SK-N-SH (cell line): Measurements from ENCODE around the gene GABRA1. TPM values are rescaled to one million over a fixed set of nuclear protein-coding genes. Genes with fewer than 3 reads are reported as not detected.

Source experiments
- CTCF ChIA-PET: fragments of 300-600, 350-600 bp; formaldehyde crosslinking; extraction: SDS; loops from one replicate; lab custom pipeline; 2021; lab: Yijun Ruan, JAX
- POLR2A ChIA-PET: fragments of 350-600 bp; sonication (Branson Sonifier 250); formaldehyde crosslinking; extraction: SDS; loops from one replicate; lab custom pipeline; 2020; ENCODE audit warnings: antibody characterized with exemption, inconsistent platforms; lab: Yijun Ruan, JAX
- DNase-seq: peaks from one replicate; pipeline ENCODE4 v3.0.0; 2012
- H2AFZ ChIP-seq: fragments of 200-600 bp; sonication (generic); 2 replicates; pipeline ENCODE4 v1.8.1; 2016; ENCODE audit warnings: antibody characterized with exemption, mild to moderate bottlenecking, low read depth
- H3F3A ChIP-seq: fragments of 200-600 bp; sonication (generic); replicated peaks from 2 replicates; pipeline ENCODE3; 2016; ENCODE audit warnings: antibody characterized with exemption, mild to moderate bottlenecking; ENCODE audit not compliant: insufficient read depth
- H3K27ac ChIP-seq, 2 experiments: fragments of 200-500 bp in 1 of 2; fragments of 200-600 bp in 1 of 2; sonication (Bioruptor generic) in 1 of 2; sonication (generic), shearing (Covaris generic) in 1 of 2; 2 replicates each; pipeline versions ENCODE4 v1.5.1 to v1.6.1; 2014 to 2016; ENCODE audit warnings: low read depth in 2 of 2, inconsistent platforms in 1 of 2, low read length in 1 of 2, mild to moderate bottlenecking in 1 of 2, mixed read lengths in 1 of 2
- H3K27me3 ChIP-seq: fragments of 200-600 bp; sonication (generic), shearing (Covaris generic); 2 replicates; pipeline ENCODE4 v1.6.1; 2016; ENCODE audit warnings: mixed run types; ENCODE audit not compliant: insufficient read depth
- H3K36me3 ChIP-seq, 2 experiments: fragments of 200-500 bp in 1 of 2; fragments of 200-600 bp in 1 of 2; sonication (Bioruptor generic) in 1 of 2; sonication (generic) in 1 of 2; replicated peaks in 1 of 2; 2 replicates each; pipeline versions ENCODE3 to v1.5.1; 2014 to 2016; ENCODE audit warnings: low read length in 1 of 2, mild to moderate bottlenecking in 1 of 2; ENCODE audit not compliant: insufficient read depth in 2 of 2, control insufficient read depth in 1 of 2
- H3K4me1 ChIP-seq, 2 experiments: fragments of 200-500 bp in 1 of 2; fragments of 200-600 bp in 1 of 2; sonication (Bioruptor generic) in 1 of 2; sonication (generic), shearing (Covaris generic) in 1 of 2; 2 replicates each; pipeline versions ENCODE4 v1.5.1 to v1.6.1; 2014 to 2016; ENCODE audit warnings: low read depth in 1 of 2, low read length in 1 of 2, mixed run types in 1 of 2; ENCODE audit not compliant: insufficient read depth in 2 of 2, control insufficient read depth in 1 of 2
- H3K4me2 ChIP-seq: fragments of 200-600 bp; sonication (generic), shearing (Covaris generic); 2 replicates; pipeline ENCODE4 v1.6.1; 2017; ENCODE audit warnings: mixed run types
- H3K4me3 ChIP-seq, 2 experiments: fragments of 200-500 bp in 1 of 2; fragments of 200-600 bp in 1 of 2; sonication (Bioruptor generic) in 1 of 2; sonication (generic), shearing (Covaris generic) in 1 of 2; 2 replicates each; pipeline versions ENCODE4 v1.5.1 to v1.8.1; 2014 to 2016; ENCODE audit warnings: low read depth in 2 of 2, inconsistent platforms in 1 of 2, low read length in 1 of 2, mild to moderate bottlenecking in 1 of 2, mixed read lengths in 1 of 2, moderate library complexity in 1 of 2
- H3K79me2 ChIP-seq: fragments of 200-600 bp; sonication (generic); 2 replicates; pipeline ENCODE4 v1.8.1; 2017; ENCODE audit warnings: mild to moderate bottlenecking; ENCODE audit not compliant: insufficient read depth
- H3K9ac ChIP-seq: fragments of 200-600 bp; sonication (generic); 2 replicates; pipeline ENCODE4 v1.6.1; 2017; ENCODE audit warnings: mixed run types
- H3K9me2 ChIP-seq: fragments of 200-600 bp; sonication (generic); 2 replicates; pipeline ENCODE4 v1.6.1; 2017; ENCODE audit warnings: mixed run types
- H3K9me3 ChIP-seq: fragments of 200-600 bp; sonication (generic); 2 replicates; pipeline ENCODE4 v1.6.1; 2017; ENCODE audit warnings: mixed run types, mild to moderate bottlenecking, moderate library complexity
- H4K20me1 ChIP-seq: fragments of 200-600 bp; sonication (generic); 2 replicates; pipeline ENCODE4 v1.6.1; 2017; ENCODE audit warnings: mild to moderate bottlenecking, mixed run types; ENCODE audit not compliant: insufficient read depth
- CHD2 ChIP-seq: fragments of 150-350 bp; IDR thresholded peaks from 2 replicates; pipeline ENCODE4 v1.6.1; 2018; ENCODE audit warnings: low read length; ENCODE audit not compliant: partially characterized antibody
- ELF1 ChIP-seq: IDR thresholded peaks from 2 replicates; pipeline ENCODE4 v1.4.0; 2012
- FOXJ3 ChIP-seq: sonication (generic); formaldehyde crosslinking; IDR thresholded peaks from 2 replicates; pipeline ENCODE4 v1.5.1; 2020; ENCODE audit warnings: mild to moderate bottlenecking, missing genetic modification reagents
- GATA2 ChIP-seq: sonication (generic); formaldehyde crosslinking; IDR thresholded peaks from 2 replicates; pipeline ENCODE4 v1.5.0; 2020; ENCODE audit warnings: mild to moderate bottlenecking, missing genetic modification reagents
- MEF2A ChIP-seq: IDR thresholded peaks from 2 replicates; pipeline ENCODE4 v1.4.0; 2012; ENCODE audit warnings: low read depth, borderline replicate concordance
- MXI1 ChIP-seq: IDR thresholded peaks from 2 replicates; pipeline ENCODE4 v1.6.1; 2012; ENCODE audit warnings: mild to moderate bottlenecking, low read depth, low read length, improper control_type of control experiment
- PBX3 ChIP-seq: IDR thresholded peaks from 2 replicates; pipeline ENCODE4; 2012
- RAD21 ChIP-seq: IDR thresholded peaks from 2 replicates; pipeline ENCODE4 v1.6.1; 2012; ENCODE audit warnings: mild to moderate bottlenecking, low read length
- RCOR1 ChIP-seq: fragments of 150-350 bp; IDR thresholded peaks from 2 replicates; pipeline ENCODE4 v1.6.1; 2017; ENCODE audit warnings: antibody characterized with exemption, low read length
- RFX5 ChIP-seq: IDR thresholded peaks from 2 replicates; pipeline ENCODE4 v1.6.1; 2012; ENCODE audit warnings: mild to moderate bottlenecking, improper control_type of control experiment, low read length
- RXRA ChIP-seq: IDR thresholded peaks from 2 replicates; pipeline ENCODE4 v1.4.0; 2012; ENCODE audit warnings: low read depth, mild to moderate bottlenecking, borderline replicate concordance
- SIN3A ChIP-seq: IDR thresholded peaks from 2 replicates; pipeline ENCODE4 v1.6.1; 2012; ENCODE audit warnings: low read depth, mild to moderate bottlenecking, low read length, moderate library complexity, borderline replicate concordance
- TCF12 ChIP-seq: IDR thresholded peaks from 2 replicates; pipeline ENCODE4 v1.4.0; 2012
- TEAD4 ChIP-seq: IDR thresholded peaks from 2 replicates; pipeline ENCODE4 v1.4.0; 2012; ENCODE audit warnings: mild to moderate bottlenecking, borderline replicate concordance; ENCODE audit not compliant: insufficient read depth
- ZBTB33 ChIP-seq: IDR thresholded peaks from 2 replicates; pipeline ENCODE4 v1.4.0; 2012; ENCODE audit warnings: low read depth, borderline replicate concordance
- WGBS: methylation state at CpG from one replicate; pipeline ENCODE4 v1.1.6; 2017; ENCODE audit warnings: low lambda C conversion rate; 5-methylcytosine and 5-hydroxymethylcytosine counted together
- polyA plus RNA-seq, 3 experiments: library from polyadenylated mRNA; depleted of rRNA; stranded (reverse); fragments of >200 nt; gene quantifications; 2 replicates each; pipeline ENCODE4 v1.2.3, GENCODE V29; 2012
- TF ChIP-seq, protein P1 (sequence below): IDR thresholded peaks from 2 replicates; pipeline ENCODE4 v1.6.1; 2012; ENCODE audit warnings: mild to moderate bottlenecking, low read depth, low read length, moderate library complexity
- TF ChIP-seq, protein P2 (sequence below): IDR thresholded peaks from 2 replicates; pipeline ENCODE4 v1.4.0; 2012; ENCODE audit warnings: low read depth
- TF ChIP-seq, protein P3 (sequence below): fragments of 150-350 bp; IDR thresholded peaks from 2 replicates; pipeline ENCODE4 v1.6.1; 2017; ENCODE audit warnings: antibody characterized with exemption, low read length, low read depth, borderline replicate concordance

The GABRA1 gene
- polyA plus RNA-seq, 1 of the 3 experiments (the other 2 are of a cell fraction) = not detected

DNA sequence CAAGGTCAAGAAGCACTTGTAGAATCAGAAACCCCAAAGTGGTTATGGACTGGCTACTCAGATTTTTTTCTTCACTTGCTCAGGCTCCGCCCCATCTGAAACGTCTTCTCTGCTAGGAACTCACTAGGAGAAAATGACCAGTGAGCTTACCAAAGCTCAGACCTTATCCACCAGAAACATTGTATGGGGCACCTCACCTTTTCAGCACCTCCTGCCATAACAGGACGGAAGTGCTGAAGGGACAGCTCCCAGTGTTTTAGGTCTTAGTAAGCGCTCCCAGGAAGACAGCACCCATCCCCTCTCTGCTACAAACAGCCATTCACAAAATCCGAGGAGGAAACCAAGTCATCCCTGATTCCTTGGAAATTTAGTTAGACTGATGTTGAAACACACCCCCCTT, 1.2 kb upstream of the GABRA1 start:
- Histone ChIP-seq H3K4me1 (no peaks in the 10 kb centered on the region), H3K9ac (no peak overlapping the region), H3K9me2 (no peaks in the 10 kb centered on the region), H3F3A (no peaks in the 10 kb centered on the region), H4K20me1 (no peaks in the 10 kb centered on the region), H2AFZ (no peak overlapping the region), H3K9me3 (no peaks in the 10 kb centered on the region), H3K27ac (no peak overlapping the region), H3K4me2 (no peak overlapping the region), H3K27me3 (no peaks in the 10 kb centered on the region), H3K36me3 (no peaks in the 10 kb centered on the region), H3K4me3 (no peak overlapping the region), H3K79me2 (no peaks in the 10 kb centered on the region)
- POLR2A ChIA-PET = no interaction called here
- 3% methylated on average over 4 of the region's 5 CpGs for WGBS
- no peak for DNase-seq
- TF ChIP-seq SIN3A = no peak
- TF ChIP-seq, protein P1, sequence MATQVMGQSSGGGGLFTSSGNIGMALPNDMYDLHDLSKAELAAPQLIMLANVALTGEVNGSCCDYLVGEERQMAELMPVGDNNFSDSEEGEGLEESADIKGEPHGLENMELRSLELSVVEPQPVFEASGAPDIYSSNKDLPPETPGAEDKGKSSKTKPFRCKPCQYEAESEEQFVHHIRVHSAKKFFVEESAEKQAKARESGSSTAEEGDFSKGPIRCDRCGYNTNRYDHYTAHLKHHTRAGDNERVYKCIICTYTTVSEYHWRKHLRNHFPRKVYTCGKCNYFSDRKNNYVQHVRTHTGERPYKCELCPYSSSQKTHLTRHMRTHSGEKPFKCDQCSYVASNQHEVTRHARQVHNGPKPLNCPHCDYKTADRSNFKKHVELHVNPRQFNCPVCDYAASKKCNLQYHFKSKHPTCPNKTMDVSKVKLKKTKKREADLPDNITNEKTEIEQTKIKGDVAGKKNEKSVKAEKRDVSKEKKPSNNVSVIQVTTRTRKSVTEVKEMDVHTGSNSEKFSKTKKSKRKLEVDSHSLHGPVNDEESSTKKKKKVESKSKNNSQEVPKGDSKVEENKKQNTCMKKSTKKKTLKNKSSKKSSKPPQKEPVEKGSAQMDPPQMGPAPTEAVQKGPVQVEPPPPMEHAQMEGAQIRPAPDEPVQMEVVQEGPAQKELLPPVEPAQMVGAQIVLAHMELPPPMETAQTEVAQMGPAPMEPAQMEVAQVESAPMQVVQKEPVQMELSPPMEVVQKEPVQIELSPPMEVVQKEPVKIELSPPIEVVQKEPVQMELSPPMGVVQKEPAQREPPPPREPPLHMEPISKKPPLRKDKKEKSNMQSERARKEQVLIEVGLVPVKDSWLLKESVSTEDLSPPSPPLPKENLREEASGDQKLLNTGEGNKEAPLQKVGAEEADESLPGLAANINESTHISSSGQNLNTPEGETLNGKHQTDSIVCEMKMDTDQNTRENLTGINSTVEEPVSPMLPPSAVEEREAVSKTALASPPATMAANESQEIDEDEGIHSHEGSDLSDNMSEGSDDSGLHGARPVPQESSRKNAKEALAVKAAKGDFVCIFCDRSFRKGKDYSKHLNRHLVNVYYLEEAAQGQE = peak; percentile 90
- CTCF ChIA-PET = interaction anchor here (0.6 to 1.5 kb wide), 2 partner anchors 12 to 150 kb away, joined by 3 to 4 read pairs; no protein-coding TSS in a partner anchor

DNA sequence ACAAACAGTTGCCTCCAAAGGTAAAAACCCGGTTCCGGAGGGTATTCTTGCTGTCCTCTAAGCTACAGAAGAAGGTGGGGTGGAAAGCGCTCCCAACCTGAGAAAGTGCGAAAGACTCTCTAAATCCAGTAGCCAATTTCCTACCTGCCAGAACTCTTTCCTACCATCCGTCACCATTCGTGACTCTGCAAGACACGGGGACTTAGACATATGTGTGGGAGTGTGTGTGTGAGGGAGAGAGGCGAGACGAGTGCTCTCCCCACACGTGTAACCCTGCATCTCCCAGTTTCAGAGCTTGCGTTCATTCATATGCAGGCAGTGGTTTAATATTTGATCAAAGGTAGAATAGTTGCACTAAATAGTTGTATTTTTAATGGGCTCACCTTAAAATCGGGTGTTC, 473 bp upstream of the GABRA1 start:
- DNase-seq = no peak
- TF ChIP-seq RFX5 (no peak), ELF1 (no peak), GATA2 (CRISPR knock-in tag) (no peak), CHD2 (no peak), RAD21 (no peak), RCOR1 (no peak), TCF12 (no peak), ZBTB33 (no peak), MXI1 (no peak), PBX3 (no peak), RXRA (no peak), TEAD4 (no peak), MEF2A (no peak), FOXJ3 (CRISPR knock-in tag) (no peak)
- TF ChIP-seq, protein P2, sequence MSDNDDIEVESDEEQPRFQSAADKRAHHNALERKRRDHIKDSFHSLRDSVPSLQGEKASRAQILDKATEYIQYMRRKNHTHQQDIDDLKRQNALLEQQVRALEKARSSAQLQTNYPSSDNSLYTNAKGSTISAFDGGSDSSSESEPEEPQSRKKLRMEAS = no peak
- TF ChIP-seq, protein P3, sequence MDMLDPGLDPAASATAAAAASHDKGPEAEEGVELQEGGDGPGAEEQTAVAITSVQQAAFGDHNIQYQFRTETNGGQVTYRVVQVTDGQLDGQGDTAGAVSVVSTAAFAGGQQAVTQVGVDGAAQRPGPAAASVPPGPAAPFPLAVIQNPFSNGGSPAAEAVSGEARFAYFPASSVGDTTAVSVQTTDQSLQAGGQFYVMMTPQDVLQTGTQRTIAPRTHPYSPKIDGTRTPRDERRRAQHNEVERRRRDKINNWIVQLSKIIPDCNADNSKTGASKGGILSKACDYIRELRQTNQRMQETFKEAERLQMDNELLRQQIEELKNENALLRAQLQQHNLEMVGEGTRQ = no peak
- Histone ChIP-seq H3K9me3 (no peaks in the 10 kb centered on the region), H3K27me3 (no peaks in the 10 kb centered on the region), H3K79me2 (no peaks in the 10 kb centered on the region), H3K9ac (no peak overlapping the region), H3K9me2 (no peaks in the 10 kb centered on the region), H3K27ac (no peak overlapping the region), H3K4me1 (no peaks in the 10 kb centered on the region), H4K20me1 (no peaks in the 10 kb centered on the region), H3K4me3 (peak overlapping the region in 1 of 2 experiments; percentile 48; a peak in 1 of 4 replicates), H2AFZ (no peak overlapping the region), H3F3A (no peaks in the 10 kb centered on the region), H3K4me2 (peak overlapping the region; percentile 71), H3K36me3 (no peaks in the 10 kb centered on the region)
- CTCF ChIA-PET = interaction anchor here (0.6 to 1.5 kb wide), 3 partner anchors 11 to 1501 kb away, joined by 3 to 4 read pairs (median 3); no protein-coding TSS in a partner anchor
- POLR2A ChIA-PET = no interaction called here
- WGBS = 3% methylated on average over 12 of the region's 12 CpGs
